Neural crest cell (in vitro differentiated cells): ENCODE data around the gene GALM. TPM values are rescaled to one million over a fixed set of nuclear protein-coding genes. Genes with fewer than 3 reads are reported as not detected.

Experiments used
- DNase-seq: peaks from one replicate; pipeline ENCODE4 v3.0.0; 2021; ENCODE audit warnings: low read depth, mixed read lengths, low spot score
- H3K27ac Mint-ChIP-seq: one replicate; pipeline ENCODE4 v1.8.0; 2021; ENCODE audit warnings: mild to moderate bottlenecking, mixed read lengths; ENCODE audit not compliant: unreplicated experiment
- H3K27me3 Mint-ChIP-seq: 2 replicates; pipeline ENCODE4 v1.8.0; 2021; ENCODE audit warnings: low read depth, mild to moderate bottlenecking, mixed read lengths
- H3K36me3 Mint-ChIP-seq: 2 replicates; pipeline ENCODE4 v1.8.0; 2021; ENCODE audit warnings: low read depth, mild to moderate bottlenecking, mixed read lengths
- H3K4me1 Mint-ChIP-seq: 2 replicates; pipeline ENCODE4 v1.8.0; 2021; ENCODE audit warnings: mixed read lengths
- H3K4me3 Mint-ChIP-seq: one replicate; pipeline ENCODE4 v1.8.0; 2021; ENCODE audit warnings: mild to moderate bottlenecking, mixed read lengths
- H3K9me3 Mint-ChIP-seq: 2 replicates; pipeline ENCODE4 v1.8.0; 2021; ENCODE audit warnings: mixed read lengths
- total RNA-seq: library from RNA; stranded (reverse); gene quantifications from 2 replicates; pipeline ENCODE4 v1.2.1, GENCODE V29; 2021
- TF ChIP-seq, protein P1 (sequence below): fragments of 200-600 bp; sonication (generic); conservative IDR thresholded peaks from 2 replicates; pipeline ENCODE4 v1.5.0; 2021; ENCODE audit warnings: antibody characterized with exemption, mild to moderate bottlenecking

GALM gene
- total RNA-seq, 1 donor from 2014 or later = 12.5 TPM

DNA sequence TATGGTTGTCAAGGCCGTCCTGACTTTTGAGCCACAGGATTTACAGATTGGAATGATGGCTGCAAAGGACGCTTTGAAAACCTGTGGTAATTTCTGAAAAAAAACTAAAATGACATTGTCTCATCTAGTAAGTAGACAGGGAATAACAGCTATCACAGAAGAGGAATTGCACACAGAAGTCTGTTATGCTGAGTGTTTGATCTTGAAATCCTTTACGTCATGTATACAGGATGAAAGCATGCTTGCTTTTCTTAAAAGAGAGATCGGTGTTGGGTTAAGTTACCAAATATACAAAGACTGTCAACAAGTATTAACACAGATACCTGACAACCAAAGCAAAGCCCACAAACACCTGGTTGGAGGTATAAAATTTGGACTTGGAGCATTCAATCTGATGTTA lies 97.8 kb downstream of the GALM start:
- Mint-ChIP-seq H3K27me3 (no peaks in the 10 kb centered on the region), H3K27ac (no peak overlapping the region), H3K4me3 (no peak overlapping the region), H3K4me1 (no peaks in the 10 kb centered on the region), H3K36me3 (no peaks in the 10 kb centered on the region), H3K9me3 (no peaks in the 10 kb centered on the region)
- DNase-seq = no peak
- TF ChIP-seq, protein P1, sequence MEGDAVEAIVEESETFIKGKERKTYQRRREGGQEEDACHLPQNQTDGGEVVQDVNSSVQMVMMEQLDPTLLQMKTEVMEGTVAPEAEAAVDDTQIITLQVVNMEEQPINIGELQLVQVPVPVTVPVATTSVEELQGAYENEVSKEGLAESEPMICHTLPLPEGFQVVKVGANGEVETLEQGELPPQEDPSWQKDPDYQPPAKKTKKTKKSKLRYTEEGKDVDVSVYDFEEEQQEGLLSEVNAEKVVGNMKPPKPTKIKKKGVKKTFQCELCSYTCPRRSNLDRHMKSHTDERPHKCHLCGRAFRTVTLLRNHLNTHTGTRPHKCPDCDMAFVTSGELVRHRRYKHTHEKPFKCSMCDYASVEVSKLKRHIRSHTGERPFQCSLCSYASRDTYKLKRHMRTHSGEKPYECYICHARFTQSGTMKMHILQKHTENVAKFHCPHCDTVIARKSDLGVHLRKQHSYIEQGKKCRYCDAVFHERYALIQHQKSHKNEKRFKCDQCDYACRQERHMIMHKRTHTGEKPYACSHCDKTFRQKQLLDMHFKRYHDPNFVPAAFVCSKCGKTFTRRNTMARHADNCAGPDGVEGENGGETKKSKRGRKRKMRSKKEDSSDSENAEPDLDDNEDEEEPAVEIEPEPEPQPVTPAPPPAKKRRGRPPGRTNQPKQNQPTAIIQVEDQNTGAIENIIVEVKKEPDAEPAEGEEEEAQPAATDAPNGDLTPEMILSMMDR = no peak

GRCh38 chr2:38765149-38765548 lies 99.2 kb downstream of the GALM start:
- no peaks in the 10 kb centered on the region for H3K36me3 Mint-ChIP-seq
- H3K9me3 Mint-ChIP-seq = no peaks in the 10 kb centered on the region
- H3K4me3 Mint-ChIP-seq = no peak overlapping the region
- TF ChIP-seq, protein P1 = no peak
- no peaks in the 10 kb centered on the region for H3K27me3 Mint-ChIP-seq
- H3K27ac Mint-ChIP-seq = no peak overlapping the region
- no peaks in the 10 kb centered on the region for H3K4me1 Mint-ChIP-seq
- no peak for DNase-seq

- Mint-ChIP-seq H3K4me1 (no peaks in the 10 kb centered on the region), H3K27me3 (no peaks in the 10 kb centered on the region), H3K4me3 (no peak overlapping the region), H3K36me3 (no peaks in the 10 kb centered on the region), H3K27ac (no peak overlapping the region), H3K9me3 (no peaks in the 10 kb centered on the region)
- no peak for DNase-seq
- TF ChIP-seq, protein P1 = no peak
Observed at GRCh38 chr2:38765551-38765950, 99.6 kb downstream of the GALM start.

DNA sequence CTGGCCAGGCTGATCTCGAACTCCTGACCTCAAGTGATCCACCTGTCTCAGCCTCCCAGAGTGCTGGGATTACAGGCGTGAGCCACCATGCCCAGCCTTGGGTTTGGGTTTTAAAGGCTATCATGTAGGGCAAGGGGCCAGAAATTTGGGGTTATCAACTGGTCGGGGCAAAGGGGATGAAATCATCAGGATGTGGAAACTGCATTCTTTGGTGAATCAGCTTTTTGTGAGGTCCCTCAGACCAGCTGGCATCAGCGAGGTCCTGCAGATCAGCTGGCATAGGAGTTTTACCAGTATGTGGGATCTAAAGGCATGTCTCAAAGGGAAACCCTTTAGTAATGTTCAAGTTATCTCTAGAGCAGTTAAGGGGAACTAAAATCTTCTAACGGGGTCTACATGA lies 105.7 kb downstream of the GALM start:
- Mint-ChIP-seq H3K4me1 (no peaks in the 10 kb centered on the region), H3K27ac (no peak overlapping the region), H3K27me3 (peaks cover 21% of the 10 kb centered on the region), H3K9me3 (no peaks in the 10 kb centered on the region), H3K36me3 (no peaks in the 10 kb centered on the region), H3K4me3 (no peak overlapping the region)
- DNase-seq = no peak
- TF ChIP-seq, protein P1 = no peak

DNA sequence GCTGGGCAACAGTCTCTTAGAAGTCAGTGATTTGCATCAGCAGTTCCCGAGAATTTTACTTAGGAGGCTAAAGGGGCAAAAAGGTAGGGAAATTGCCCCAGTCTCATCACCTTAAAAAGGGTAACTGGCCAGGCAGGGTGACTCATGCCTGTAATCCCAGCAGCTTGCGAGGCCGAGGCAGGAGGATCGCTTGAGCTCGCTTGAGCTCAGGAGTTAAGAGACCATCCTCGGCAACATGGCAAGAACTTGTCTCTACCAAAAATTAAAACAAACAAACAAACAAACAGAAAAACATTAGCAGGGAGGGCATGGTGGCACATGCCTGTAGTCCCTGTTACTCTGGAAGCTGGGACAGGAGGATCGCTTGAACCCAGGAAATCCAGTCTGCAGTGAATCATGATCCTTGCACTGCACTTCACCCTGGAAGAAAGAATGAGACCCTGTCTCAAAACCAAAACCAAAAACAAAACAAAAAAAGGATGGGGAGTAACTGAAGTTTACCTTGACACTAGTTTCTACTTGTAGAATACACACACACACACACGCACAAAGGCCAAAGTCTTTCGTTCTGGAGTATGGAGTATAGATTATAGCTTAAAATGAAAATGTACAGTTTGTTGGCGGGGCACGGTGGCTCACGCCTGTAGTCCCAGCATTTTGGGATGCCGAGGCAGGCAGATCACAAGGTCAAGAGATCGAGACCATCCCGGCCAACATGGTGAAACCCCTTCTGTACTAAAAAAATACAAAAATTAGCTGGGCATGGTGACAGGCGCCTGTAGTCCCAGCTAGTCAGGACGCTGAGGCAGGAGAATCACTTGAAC lies 109.4 kb downstream of the GALM start:
- TF ChIP-seq, protein P1 = no peak
- no peak for DNase-seq
- no peak overlapping the region for H3K27ac Mint-ChIP-seq
- H3K4me1 Mint-ChIP-seq = peaks cover 12% of the 10 kb centered on the region
- peaks cover 25% of the 10 kb centered on the region for H3K27me3 Mint-ChIP-seq
- H3K4me3 Mint-ChIP-seq = peak overlapping the region; percentile 56
- no peaks in the 10 kb centered on the region for H3K9me3 Mint-ChIP-seq
- H3K36me3 Mint-ChIP-seq = no peaks in the 10 kb centered on the region
